K562 (cell line): ENCODE data around the gene ADAMTSL2. TPM values are rescaled to one million over a fixed set of nuclear protein-coding genes. Genes with fewer than 3 reads are reported as not detected.

Source experiments
- ATAC-seq: fragments of 200-7000 bp; cut with Tn5 transposase; 3 replicates; pipeline ENCODE4 v1.9.1; 2020; ENCODE audit warnings: moderate library complexity
- BruUV-seq: library from RNA; stranded (reverse); fragments of 400-500 nt; replicated peaks from 2 replicates; lab custom pipeline; 2021; lab: Mats Ljungman, UMichigan
- CTCF ChIA-PET: fragments of 300-600 bp; formaldehyde crosslinking; extraction: SDS; loops from one replicate; lab custom pipeline; 2021; ENCODE audit warnings: low intra/inter-chr PET ratio; lab: Yijun Ruan, JAX
- POLR2A ChIA-PET: fragments of 300-600, 350-650 bp; sonication (Branson Sonifier 250); formaldehyde crosslinking; extraction: SDS; loops from one replicate; lab custom pipeline; 2021; ENCODE audit warnings: antibody characterized with exemption, inconsistent platforms; lab: Yijun Ruan, JAX
- DNase-seq, 4 experiments: peaks; one replicate each; pipeline versions ENCODE4 v3.0.0 to v3.0.0-alpha.2; 2011 to 2018; ENCODE audit warnings: low spot score in 3 of 4, mixed read lengths in 3 of 4; ENCODE audit errors: extremely low read depth in 1 of 4
- FAIRE-seq: peaks from 2 replicates; lab custom pipeline; 2011; peaks lifted over from hg19 to GRCh38; lab: Jason Lieb, UNC
- H2AFZ ChIP-seq: 2 replicates; pipeline ENCODE4 v1.6.0; 2011; ENCODE audit warnings: low read depth, low read length, control low read depth, inconsistent platforms
- H3K27ac ChIP-seq: fragments of 200-600 bp; 3 replicates; pipeline ENCODE4 v1.8.0; 2011; ENCODE audit warnings: low read depth, mild to moderate bottlenecking, control low read depth, inconsistent platforms, low read length, moderate library complexity, mixed read lengths; ENCODE audit errors: extremely low read depth
- H3K27me3 ChIP-seq, 2 experiments: fragments of 300-600 bp in 1 of 2; 2 replicates in 1 of 2; 3 replicates in 1 of 2; pipeline versions ENCODE4 v1.6.0 to v1.8.0; 2011; ENCODE audit warnings: inconsistent platforms in 2 of 2, low read length in 2 of 2, mild to moderate bottlenecking in 1 of 2, mixed read lengths in 1 of 2, moderate library complexity in 1 of 2; ENCODE audit not compliant: control insufficient read depth in 2 of 2, insufficient read depth in 2 of 2
- H3K36me3 ChIP-seq: fragments of 300-600 bp; 3 replicates; pipeline ENCODE4 v1.8.0; 2011; ENCODE audit warnings: mild to moderate bottlenecking, low read length, inconsistent platforms; ENCODE audit not compliant: control insufficient read depth, insufficient read depth
- H3K4me1 ChIP-seq, 2 experiments: fragments of 200-600 bp in 1 of 2; replicated peaks in 1 of 2; 2 replicates in 1 of 2; 3 replicates in 1 of 2; pipeline versions ENCODE4 v1.5.1 to v1.8.0; 2011; ENCODE audit warnings: inconsistent platforms in 2 of 2, low read length in 2 of 2, mild to moderate bottlenecking in 1 of 2, mixed read lengths in 1 of 2, moderate library complexity in 1 of 2; ENCODE audit not compliant: control insufficient read depth in 2 of 2, insufficient read depth in 2 of 2
- H3K4me2 ChIP-seq: 2 replicates; pipeline ENCODE4 v1.6.1; 2011; ENCODE audit warnings: low read length, control low read depth, inconsistent platforms, mixed read lengths; ENCODE audit not compliant: insufficient read depth
- H3K4me3 ChIP-seq: fragments of 200-600 bp; sonication (generic), shearing (Covaris generic); 2 replicates; pipeline ENCODE4 v1.5.1; 2016; ENCODE audit warnings: control low read depth, inconsistent platforms
- H3K79me2 ChIP-seq: fragments of 200-600 bp; 3 replicates; pipeline ENCODE4 v1.8.0; 2011; ENCODE audit warnings: low read length, inconsistent platforms; ENCODE audit not compliant: control insufficient read depth, insufficient read depth
- H3K9ac ChIP-seq, 2 experiments: 2 replicates each; pipeline versions ENCODE4 v1.6.0 to v1.6.1; 2011; ENCODE audit warnings: low read depth in 2 of 2, low read length in 2 of 2, control low read depth in 1 of 2, inconsistent platforms in 1 of 2, mild to moderate bottlenecking in 1 of 2, mixed read lengths in 1 of 2; ENCODE audit not compliant: insufficient read depth in 1 of 2
- H3K9me1 ChIP-seq: one replicate; pipeline ENCODE4 v1.6.0; 2011; ENCODE audit warnings: inconsistent platforms, mild to moderate bottlenecking, low read length, moderate library complexity; ENCODE audit not compliant: control insufficient read depth, insufficient read depth
- H3K9me3 ChIP-seq: replicated peaks from 2 replicates; pipeline ENCODE4 v1.5.1; 2011; ENCODE audit warnings: low read depth, low read length, inconsistent platforms; ENCODE audit not compliant: control insufficient read depth, insufficient read depth
- H4K20me1 ChIP-seq: replicated peaks from 2 replicates; pipeline ENCODE4 v1.6.1; 2011; ENCODE audit warnings: low read length, inconsistent platforms, mixed read lengths; ENCODE audit not compliant: control insufficient read depth, insufficient read depth
- CAMTA2 ChIP-seq: fragments of 250-450 bp; sonication (Bioruptor Pico); conservative IDR thresholded peaks from 2 replicates; pipeline ENCODE4 v1.5.1; 2022
- EWSR1 ChIP-seq: fragments of 450-650 bp; IDR thresholded peaks from 2 replicates; pipeline ENCODE4 v1.6.1; 2018; ENCODE audit warnings: borderline replicate concordance, mild to moderate bottlenecking, low read depth, moderate library complexity; ENCODE audit not compliant: partially characterized antibody
- FOXP1 ChIP-seq: sonication (generic); formaldehyde crosslinking; IDR thresholded peaks from 2 replicates; pipeline ENCODE4 v1.8.0; 2022; ENCODE audit warnings: mild to moderate bottlenecking, missing genetic modification reagents
- KDM5B ChIP-seq: fragments of 200-600 bp; sonication (generic); IDR thresholded peaks from 2 replicates; pipeline ENCODE4 v1.6.1; 2012; ENCODE audit warnings: low read depth, mild to moderate bottlenecking, moderate library complexity, low read length, control low read depth, inconsistent platforms; ENCODE audit not compliant: insufficient replicate concordance
- ZNF695 ChIP-seq: fragments of 450-650 bp; formaldehyde crosslinking; IDR thresholded peaks from 2 replicates; pipeline ENCODE4 v1.4.0; 2020; ENCODE audit warnings: mild to moderate bottlenecking, moderate library complexity
- WGBS: fragments of 100-300 bp; shearing (Covaris generic); methylation state at CpG from one replicate; pipeline ENCODE4 v1.1.6; 2016; ENCODE audit warnings: low coverage, mixed read lengths; ENCODE audit not compliant: insufficient coverage; ENCODE audit errors: missing lambda C conversion rate; 5-methylcytosine and 5-hydroxymethylcytosine counted together
- in situ Hi-C: fragments of 300-500 bp; cut with MboI; formaldehyde crosslinking; loops from 4 replicates; pipeline ENCODE4 v1.15.0; 2018; ENCODE audit warnings: inconsistent platforms, mixed read lengths
- intact Hi-C: fragments of 100-400 bp; cut with micrococcal nuclease; formaldehyde crosslinking; loops from 2 replicates; pipeline ENCODE4 v1.14.2; 2022
- polyA plus RNA-seq, 8 experiments: library from polyadenylated mRNA; depleted of rRNA in 4 of 8; stranded (reverse) in 5 of 8; unstranded in 3 of 8; fragments of >200 nt; fragmentation: Nextera tagmentation in 2 of 8; fragmentation: Illumina TruSeq in 1 of 8; extraction: Ambion mirVana in 2 of 8; extraction: Trizol in 1 of 8; gene quantifications; 2 replicates each; pipeline versions ENCODE4 v1.2.1 to v1.2.3, GENCODE V29; 2011 to 2014; ENCODE audit warnings: inconsistent platforms in 1 of 8, missing spikeins in 1 of 8
- total RNA-seq, 7 experiments: library from RNA; depleted of rRNA in 6 of 7; stranded (reverse); fragments of >200 nt in 6 of 7; fragmentation: Illumina TruSeq in 2 of 7; extraction: Trizol in 2 of 7; gene quantifications; 2 replicates each; pipeline versions ENCODE4 v1.2.1 to v1.2.3, GENCODE V29; 2011 to 2021; ENCODE audit warnings: low replicate concordance in 1 of 7
- TF ChIP-seq, protein P1 (sequence below): sonication (generic); formaldehyde crosslinking; IDR thresholded peaks from 2 replicates; pipeline ENCODE4 v1.8.1; 2023; ENCODE audit warnings: mild to moderate bottlenecking, missing genetic modification reagents, moderate library complexity
- TF ChIP-seq, protein P2 (sequence below): fragments of 450-650 bp; IDR thresholded peaks from 2 replicates; pipeline ENCODE4 v1.6.1; 2016; ENCODE audit warnings: antibody characterized with exemption
- TF ChIP-seq, protein P3 (sequence below), 3 experiments: IDR thresholded peaks in 2 of 3; conservative IDR thresholded peaks in 1 of 3; 2 replicates each; pipeline ENCODE4 v1.5.1; 2011 to 2012; ENCODE audit warnings: low read length in 3 of 3, mild to moderate bottlenecking in 3 of 3, control low read depth in 2 of 3, improper control_type of control experiment in 1 of 3, inconsistent platforms in 1 of 3, low read depth in 1 of 3, mixed read lengths in 1 of 3, moderate library complexity in 1 of 3; ENCODE audit not compliant: insufficient read depth in 2 of 3

Gene ADAMTSL2
- total and polyA plus RNA-seq, 9 of the 15 experiments (the other 6 are each of a cell fraction or from before 2014, with no cell fraction given) = 0.04 TPM; not detected in 8

DNA sequence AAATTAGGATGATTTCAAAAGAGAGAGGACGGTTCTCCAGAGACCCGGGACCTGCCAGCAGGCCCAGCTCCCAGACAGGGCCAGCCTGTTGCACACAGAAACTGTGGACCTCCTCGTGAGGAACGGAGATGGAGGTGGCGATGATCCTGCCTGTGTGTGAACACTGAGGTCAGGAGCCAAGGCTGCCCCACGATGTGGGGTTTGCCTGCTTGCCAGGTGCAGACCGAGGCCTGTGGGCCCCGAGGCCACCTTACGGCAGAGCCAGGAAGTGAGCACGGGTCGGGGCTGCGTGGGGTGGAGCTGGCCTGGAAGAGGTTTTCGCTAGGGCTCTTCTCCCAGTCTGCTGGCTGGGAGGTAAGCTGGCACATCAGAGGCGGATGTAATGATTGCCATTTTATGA lies 70.4 kb downstream of the ADAMTSL2 start:
- ChIA-PET POLR2A (no interaction called here), CTCF (no interaction called here)
- H3K4me3 ChIP-seq = no peak overlapping the region
- intact Hi-C loops = no loop called here
- H3K27ac ChIP-seq = no peak overlapping the region
- no peaks in the 10 kb centered on the region for H3K79me2 ChIP-seq
- no peaks in the 10 kb centered on the region; the same call in 1 of the 2 replicates for H3K9me3 ChIP-seq
- H4K20me1 ChIP-seq = peaks cover 6% of the 10 kb centered on the region
- no peak overlapping the region for H3K9ac ChIP-seq
- in situ Hi-C loops = no loop called here
- DNase-seq (no peak), FAIRE-seq (no peak), ATAC-seq (peak; percentile 64)
- H3K9me1 ChIP-seq = no peaks in the 10 kb centered on the region
- H3K4me2 ChIP-seq = no peak overlapping the region
- H3K4me1 ChIP-seq = peaks cover 0 to 12% of the 10 kb centered on the region in 2 experiments; a peak in 2 of 5 replicates
- TF ChIP-seq, protein P1, sequence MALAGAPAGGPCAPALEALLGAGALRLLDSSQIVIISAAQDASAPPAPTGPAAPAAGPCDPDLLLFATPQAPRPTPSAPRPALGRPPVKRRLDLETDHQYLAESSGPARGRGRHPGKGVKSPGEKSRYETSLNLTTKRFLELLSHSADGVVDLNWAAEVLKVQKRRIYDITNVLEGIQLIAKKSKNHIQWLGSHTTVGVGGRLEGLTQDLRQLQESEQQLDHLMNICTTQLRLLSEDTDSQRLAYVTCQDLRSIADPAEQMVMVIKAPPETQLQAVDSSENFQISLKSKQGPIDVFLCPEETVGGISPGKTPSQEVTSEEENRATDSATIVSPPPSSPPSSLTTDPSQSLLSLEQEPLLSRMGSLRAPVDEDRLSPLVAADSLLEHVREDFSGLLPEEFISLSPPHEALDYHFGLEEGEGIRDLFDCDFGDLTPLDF (CRISPR knock-in tag) = no peak
- TF ChIP-seq ZNF695 (CRISPR knock-in tag) (no peak), KDM5B (no peak), FOXP1 (no peak), CAMTA2 (no peak), EWSR1 (no peak)
- TF ChIP-seq, protein P2, sequence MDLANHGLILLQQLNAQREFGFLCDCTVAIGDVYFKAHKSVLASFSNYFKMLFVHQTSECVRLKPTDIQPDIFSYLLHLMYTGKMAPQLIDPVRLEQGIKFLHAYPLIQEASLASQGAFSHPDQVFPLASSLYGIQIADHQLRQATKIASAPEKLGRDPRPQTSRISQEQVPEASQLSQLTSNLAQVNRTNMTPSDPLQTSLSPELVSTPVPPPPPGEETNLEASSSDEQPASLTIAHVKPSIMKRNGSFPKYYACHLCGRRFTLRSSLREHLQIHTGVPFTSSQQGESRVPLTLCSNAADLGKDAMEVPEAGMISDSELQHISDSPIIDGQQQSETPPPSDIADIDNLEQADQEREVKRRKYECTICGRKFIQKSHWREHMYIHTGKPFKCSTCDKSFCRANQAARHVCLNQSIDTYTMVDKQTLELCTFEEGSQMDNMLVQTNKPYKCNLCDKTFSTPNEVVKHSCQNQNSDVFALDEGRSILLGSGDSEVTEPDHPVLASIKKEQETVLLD = no peak
- TF ChIP-seq, protein P3, sequence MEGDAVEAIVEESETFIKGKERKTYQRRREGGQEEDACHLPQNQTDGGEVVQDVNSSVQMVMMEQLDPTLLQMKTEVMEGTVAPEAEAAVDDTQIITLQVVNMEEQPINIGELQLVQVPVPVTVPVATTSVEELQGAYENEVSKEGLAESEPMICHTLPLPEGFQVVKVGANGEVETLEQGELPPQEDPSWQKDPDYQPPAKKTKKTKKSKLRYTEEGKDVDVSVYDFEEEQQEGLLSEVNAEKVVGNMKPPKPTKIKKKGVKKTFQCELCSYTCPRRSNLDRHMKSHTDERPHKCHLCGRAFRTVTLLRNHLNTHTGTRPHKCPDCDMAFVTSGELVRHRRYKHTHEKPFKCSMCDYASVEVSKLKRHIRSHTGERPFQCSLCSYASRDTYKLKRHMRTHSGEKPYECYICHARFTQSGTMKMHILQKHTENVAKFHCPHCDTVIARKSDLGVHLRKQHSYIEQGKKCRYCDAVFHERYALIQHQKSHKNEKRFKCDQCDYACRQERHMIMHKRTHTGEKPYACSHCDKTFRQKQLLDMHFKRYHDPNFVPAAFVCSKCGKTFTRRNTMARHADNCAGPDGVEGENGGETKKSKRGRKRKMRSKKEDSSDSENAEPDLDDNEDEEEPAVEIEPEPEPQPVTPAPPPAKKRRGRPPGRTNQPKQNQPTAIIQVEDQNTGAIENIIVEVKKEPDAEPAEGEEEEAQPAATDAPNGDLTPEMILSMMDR (IDR thresholded peaks at IDR 0.05 in 2 of 3, conservative IDR thresholded peaks at IDR 0.05 in 1 of 3; ENCODE audit: insufficient read depth in 2 of 3, low read depth in 1 of 3, low read length in 3 of 3) = 0 out of 6 replicates have a peak, but pooled peaks of 1 of the 3 experiments have one; percentile 7
- no TSS peak for BruUV-seq
- WGBS = 0% methylated on average over 14 of the region's 14 CpGs
- no peaks in the 10 kb centered on the region for H3K36me3 ChIP-seq
- H2AFZ ChIP-seq = no peak overlapping the region
- H3K27me3 ChIP-seq = peaks cover 9 to 51% of the 10 kb centered on the region in 2 experiments; a peak in 4 of 5 replicates
